H9 (cell line): ENCODE data around the gene ETV6. TPM values are rescaled to one million over a fixed set of nuclear protein-coding genes. Genes with fewer than 3 reads are reported as not detected.

ENCODE experiments used
- DNase-seq: peaks from one replicate; pipeline ENCODE4 v3.0.0-alpha.2; 2017
- H2AFZ ChIP-seq: one replicate; pipeline ENCODE4 v1.6.1; 2013; ENCODE audit warnings: mild to moderate bottlenecking, low read length, control low read depth, moderate library complexity
- H2AK5ac ChIP-seq: 2 replicates; pipeline ENCODE4 v1.6.1; 2013; ENCODE audit warnings: low read length, control low read depth, mixed read lengths; ENCODE audit not compliant: insufficient read length
- H2BK120ac ChIP-seq: one replicate; pipeline ENCODE4 v1.6.1; 2013; ENCODE audit warnings: low read depth, mild to moderate bottlenecking, low read length, control low read depth, inconsistent platforms; ENCODE audit not compliant: poor library complexity, severe bottlenecking
- H2BK12ac ChIP-seq: 2 replicates; pipeline ENCODE4 v1.6.1; 2013; ENCODE audit warnings: low read length, control low read depth, mixed read lengths, low read depth; ENCODE audit not compliant: insufficient read length
- H2BK15ac ChIP-seq: 2 replicates; pipeline ENCODE4 v1.6.1; 2013; ENCODE audit warnings: low read depth, low read length, control low read depth
- H2BK20ac ChIP-seq: one replicate; pipeline ENCODE4 v1.6.1; 2013; ENCODE audit warnings: low read depth, mild to moderate bottlenecking, low read length, control low read depth, inconsistent platforms; ENCODE audit not compliant: poor library complexity, severe bottlenecking
- H2BK5ac ChIP-seq: 2 replicates; pipeline ENCODE4 v1.6.1; 2013; ENCODE audit warnings: low read length, control low read depth, mixed read lengths; ENCODE audit not compliant: insufficient read length
- H3K14ac ChIP-seq: 2 replicates; pipeline ENCODE4 v1.6.1; 2013; ENCODE audit warnings: low read length, control low read depth; ENCODE audit not compliant: insufficient read depth
- H3K18ac ChIP-seq: 2 replicates; pipeline ENCODE4 v1.6.1; 2013; ENCODE audit warnings: low read depth, mild to moderate bottlenecking, mixed read lengths, low read length, control low read depth; ENCODE audit not compliant: insufficient read length
- H3K23ac ChIP-seq: 2 replicates; pipeline ENCODE4 v1.6.1; 2013; ENCODE audit warnings: low read length, control low read depth, mixed read lengths, low read depth; ENCODE audit not compliant: insufficient read length
- H3K23me2 ChIP-seq: 2 replicates; pipeline ENCODE4 v1.6.1; 2013; ENCODE audit warnings: low read depth, mild to moderate bottlenecking, mixed read lengths, low read length, control low read depth; ENCODE audit not compliant: insufficient read length, poor library complexity, severe bottlenecking
- H3K27ac ChIP-seq: 2 replicates; pipeline ENCODE4 v1.5.1; 2013; ENCODE audit warnings: low read length, control low read depth, mixed read lengths, low read depth; ENCODE audit not compliant: insufficient read length
- H3K27me3 ChIP-seq: 2 replicates; pipeline ENCODE4 v1.6.1; 2013; ENCODE audit warnings: low read length, control low read depth, inconsistent platforms; ENCODE audit not compliant: insufficient read depth
- H3K4ac ChIP-seq: 2 replicates; pipeline ENCODE4 v1.6.1; 2013; ENCODE audit warnings: low read depth, mild to moderate bottlenecking, control low read depth, inconsistent platforms, low read length, moderate library complexity
- H3K4me1 ChIP-seq: 2 replicates; pipeline ENCODE4 v1.6.1; 2013; ENCODE audit warnings: low read length, control low read depth, inconsistent platforms; ENCODE audit not compliant: insufficient read depth
- H3K4me2 ChIP-seq: 2 replicates; pipeline ENCODE4 v1.6.1; 2013; ENCODE audit warnings: low read length, control low read depth, mixed read lengths; ENCODE audit not compliant: insufficient read length, insufficient read depth
- H3K56ac ChIP-seq: 2 replicates; pipeline ENCODE4 v1.6.1; 2013; ENCODE audit warnings: low read depth, mild to moderate bottlenecking, mixed read lengths, low read length, control low read depth; ENCODE audit not compliant: insufficient read length
- H3K79me1 ChIP-seq: 2 replicates; pipeline ENCODE4 v1.6.1; 2013; ENCODE audit warnings: low read depth, mild to moderate bottlenecking, moderate library complexity, low read length, control low read depth, inconsistent platforms; ENCODE audit not compliant: insufficient read depth, poor library complexity, severe bottlenecking
- H3K79me2 ChIP-seq: 2 replicates; pipeline ENCODE4 v1.6.1; 2013; ENCODE audit warnings: low read length, control low read depth, inconsistent platforms; ENCODE audit not compliant: insufficient read depth
- H3K9ac ChIP-seq: 2 replicates; pipeline ENCODE4 v1.6.1; 2013; ENCODE audit warnings: low read length, control low read depth, mixed read lengths; ENCODE audit not compliant: insufficient read length; ENCODE audit errors: extremely low read depth
- H3K9me3 ChIP-seq: one replicate; pipeline ENCODE4 v1.6.1; 2013; ENCODE audit warnings: low read depth, low read length, inconsistent platforms; ENCODE audit not compliant: control insufficient read depth
- H3T11ph ChIP-seq: one replicate; pipeline ENCODE4 v1.6.1; 2013; ENCODE audit warnings: mild to moderate bottlenecking, low read length, control low read depth, inconsistent platforms
- H4K20me1 ChIP-seq: one replicate; pipeline ENCODE4 v1.6.1; 2013; ENCODE audit not compliant: control insufficient read depth, insufficient read length, insufficient read depth
- H4K5ac ChIP-seq: 2 replicates; pipeline ENCODE4 v1.6.1; 2013; ENCODE audit warnings: low read depth, mild to moderate bottlenecking, mixed read lengths, low read length, control low read depth; ENCODE audit not compliant: insufficient read length
- H4K8ac ChIP-seq: replicated peaks from 2 replicates; pipeline ENCODE4 v1.6.1; 2013; ENCODE audit warnings: low read length, control low read depth, mixed read lengths, low read depth; ENCODE audit not compliant: insufficient read length
- H4K91ac ChIP-seq: 2 replicates; pipeline ENCODE4 v1.6.1; 2013; ENCODE audit warnings: low read depth, mild to moderate bottlenecking, moderate library complexity, mixed read lengths, low read length, control low read depth; ENCODE audit not compliant: insufficient read length
- H3K27ac Mint-ChIP-seq, 3 experiments: 2 replicates in 2 of 3; 3 replicates in 1 of 3; pipeline ENCODE4 v1.8.0; 2020 to 2021; ENCODE audit warnings: mixed read lengths in 3 of 3, mild to moderate bottlenecking in 1 of 3, moderate library complexity in 1 of 3
- H3K27me3 Mint-ChIP-seq: 2 replicates; pipeline ENCODE4 v1.8.0; 2021; ENCODE audit warnings: low read depth, mild to moderate bottlenecking, moderate library complexity, mixed read lengths
- H3K36me3 Mint-ChIP-seq, 3 experiments: 2 replicates in 2 of 3; 3 replicates in 1 of 3; pipeline ENCODE4 v1.8.0; 2020 to 2021; ENCODE audit warnings: low read depth in 3 of 3, mixed read lengths in 3 of 3; ENCODE audit not compliant: insufficient read depth in 1 of 3
- H3K4me1 Mint-ChIP-seq, 2 experiments: 2 replicates each; pipeline ENCODE4 v1.8.0; 2020; ENCODE audit warnings: mixed read lengths in 2 of 2
- H3K4me3 Mint-ChIP-seq, 2 experiments: 2 replicates in 1 of 2; 3 replicates in 1 of 2; pipeline ENCODE4 v1.8.0; 2020 to 2021; ENCODE audit warnings: mild to moderate bottlenecking in 2 of 2, mixed read lengths in 2 of 2, moderate library complexity in 1 of 2
- H3K9me3 Mint-ChIP-seq, 2 experiments: 2 replicates in 1 of 2; 3 replicates in 1 of 2; pipeline ENCODE4 v1.8.0; 2020; ENCODE audit warnings: mild to moderate bottlenecking in 2 of 2, mixed read lengths in 2 of 2, moderate library complexity in 1 of 2
- CTCF ChIP-seq: fragments of 200-600 bp; sonication (generic); conservative IDR thresholded peaks from 3 replicates; pipeline ENCODE4 v1.8.0; 2021; ENCODE audit warnings: antibody characterized with exemption, mild to moderate bottlenecking
- WGBS: extraction: QIAGEN DNeasy Blood & Tissue Kit; methylation state at CpG from one replicate; pipeline ENCODE4 v1.1.7; 2013; ENCODE audit warnings: missing lambda C conversion rate, low lambda C conversion rate, mixed read lengths; ENCODE audit not compliant: insufficient read length; ENCODE audit errors: extremely low coverage; 5-methylcytosine and 5-hydroxymethylcytosine counted together
- total RNA-seq: library from RNA; stranded (reverse); gene quantifications from 2 replicates; pipeline ENCODE4 v1.2.1, GENCODE V29; 2021

The ETV6 gene
- total RNA-seq, 1 experiment from 2014 or later = 28.7 TPM

DNA sequence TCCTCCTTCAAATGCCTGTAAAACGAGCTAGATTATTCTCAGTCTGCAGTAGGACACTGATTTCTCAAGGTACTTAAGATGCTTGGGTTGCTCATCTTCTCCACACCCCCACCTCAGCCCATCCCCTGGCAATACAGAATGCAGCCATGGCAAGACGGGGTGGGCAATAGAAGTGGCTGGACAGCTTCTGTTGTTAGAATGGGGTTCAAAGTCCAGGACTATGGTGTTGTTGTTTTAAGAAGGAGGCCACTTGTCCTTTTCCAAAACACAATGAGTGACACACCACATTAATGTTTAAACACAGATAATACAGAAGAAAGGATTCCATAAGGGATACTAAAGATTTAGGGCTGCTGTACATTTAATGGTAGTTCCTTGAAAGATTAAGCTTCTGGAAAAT, 232.4 kb downstream of the ETV6 start:
- H3K4ac ChIP-seq = no peak overlapping the region
- peaks cover 5% of the 10 kb centered on the region; the same call in 1 of the 2 replicates for H3K4me1 ChIP-seq
- Mint-ChIP-seq H3K36me3 (peaks cover 10 to 13% (median 11%) of the 10 kb centered on the region in 3 experiments), H3K9me3 (no peaks in the 10 kb centered on the region), H3K4me1 (peaks cover 23 to 38% of the 10 kb centered on the region in 2 experiments), H3K27me3 (no peaks in the 10 kb centered on the region), H3K27ac (no peak overlapping the region), H3K4me3 (no peak overlapping the region)
- H2BK15ac ChIP-seq = no peak overlapping the region
- H3K56ac ChIP-seq = no peak overlapping the region
- no peak for TF ChIP-seq CTCF
- H4K20me1 ChIP-seq = no peaks in the 10 kb centered on the region
- WGBS = no CpG with 5 or more reads among the region's 2 CpGs
- no peak for DNase-seq
- H4K8ac ChIP-seq = no peak overlapping the region
- no peak overlapping the region for H3K4me2 ChIP-seq
- H3K23me2 ChIP-seq = no peaks in the 10 kb centered on the region
- no peak overlapping the region for H4K91ac ChIP-seq
- H2BK120ac ChIP-seq = no peak overlapping the region
- H3K27ac ChIP-seq = no peak overlapping the region
- no peak overlapping the region for H3K9ac ChIP-seq
- H2AK5ac ChIP-seq = no peak overlapping the region
- H4K5ac ChIP-seq = no peak overlapping the region
- no peaks in the 10 kb centered on the region for H3K27me3 ChIP-seq
- no peak overlapping the region for H3K23ac ChIP-seq
- H2BK12ac ChIP-seq = no peak overlapping the region
- H3K79me1 ChIP-seq = no peaks in the 10 kb centered on the region
- no peak overlapping the region for H2AFZ ChIP-seq
- H3K18ac ChIP-seq = no peak overlapping the region
- H3K79me2 ChIP-seq = no peaks in the 10 kb centered on the region
- no peak overlapping the region for H2BK20ac ChIP-seq
- no peaks in the 10 kb centered on the region for H3K9me3 ChIP-seq
- no peak overlapping the region for H3K14ac ChIP-seq
- no peak overlapping the region for H3T11ph ChIP-seq
- H2BK5ac ChIP-seq = no peak overlapping the region
